Neural cell (in vitro differentiated cells): ENCODE measurements around the gene SLCO1A2.

Experiments used
- POLR2AphosphoS5 ChIP-seq: IDR thresholded peaks from 2 replicates; pipeline ENCODE4 v1.6.1; 2012
- RAD21 ChIP-seq: fragments of 450-650 bp; conservative IDR thresholded peaks from 2 replicates; pipeline ENCODE4 v1.6.1; 2014; ENCODE audit warnings: antibody characterized with exemption, mild to moderate bottlenecking, moderate library complexity
- SMC3 ChIP-seq: fragments of 450-650 bp; conservative IDR thresholded peaks from 2 replicates; pipeline ENCODE4 v1.6.1; 2014; ENCODE audit warnings: antibody characterized with exemption, mild to moderate bottlenecking, moderate library complexity; ENCODE audit not compliant: poor library complexity
- TF ChIP-seq, protein P1 (sequence below): fragments of 450-650 bp; IDR thresholded peaks from 2 replicates; pipeline ENCODE4 v1.5.1; 2014; ENCODE audit warnings: antibody characterized with exemption, mild to moderate bottlenecking, moderate library complexity; ENCODE audit not compliant: poor library complexity, severe bottlenecking

DNA sequence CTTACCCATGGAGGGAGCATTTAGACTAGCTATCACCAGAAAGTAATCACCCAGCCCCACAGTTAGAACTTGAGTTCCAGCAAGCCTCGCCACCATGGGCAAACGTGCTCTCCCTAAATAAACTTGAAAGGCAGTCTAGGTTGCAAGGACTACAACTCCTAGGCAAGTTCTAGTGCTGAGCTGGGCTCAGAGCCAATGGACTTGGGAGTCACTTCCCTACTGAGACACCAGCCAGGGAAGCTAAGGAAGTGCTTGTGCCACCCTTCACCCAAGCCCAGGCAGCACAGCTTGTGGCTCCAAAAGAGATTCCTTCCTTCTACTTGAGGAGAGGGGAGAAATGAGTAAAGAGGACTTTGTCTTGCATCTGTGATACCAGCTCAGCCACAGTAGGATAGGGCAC lies 57.9 kb downstream of the SLCO1A2 start:
- TF ChIP-seq RAD21 (no peak), SMC3 (no peak), POLR2AphosphoS5 (no peak)
- TF ChIP-seq, protein P1, sequence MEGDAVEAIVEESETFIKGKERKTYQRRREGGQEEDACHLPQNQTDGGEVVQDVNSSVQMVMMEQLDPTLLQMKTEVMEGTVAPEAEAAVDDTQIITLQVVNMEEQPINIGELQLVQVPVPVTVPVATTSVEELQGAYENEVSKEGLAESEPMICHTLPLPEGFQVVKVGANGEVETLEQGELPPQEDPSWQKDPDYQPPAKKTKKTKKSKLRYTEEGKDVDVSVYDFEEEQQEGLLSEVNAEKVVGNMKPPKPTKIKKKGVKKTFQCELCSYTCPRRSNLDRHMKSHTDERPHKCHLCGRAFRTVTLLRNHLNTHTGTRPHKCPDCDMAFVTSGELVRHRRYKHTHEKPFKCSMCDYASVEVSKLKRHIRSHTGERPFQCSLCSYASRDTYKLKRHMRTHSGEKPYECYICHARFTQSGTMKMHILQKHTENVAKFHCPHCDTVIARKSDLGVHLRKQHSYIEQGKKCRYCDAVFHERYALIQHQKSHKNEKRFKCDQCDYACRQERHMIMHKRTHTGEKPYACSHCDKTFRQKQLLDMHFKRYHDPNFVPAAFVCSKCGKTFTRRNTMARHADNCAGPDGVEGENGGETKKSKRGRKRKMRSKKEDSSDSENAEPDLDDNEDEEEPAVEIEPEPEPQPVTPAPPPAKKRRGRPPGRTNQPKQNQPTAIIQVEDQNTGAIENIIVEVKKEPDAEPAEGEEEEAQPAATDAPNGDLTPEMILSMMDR: no peak
